Amniotic stem cell (primary cell): ENCODE measurements around the gene ENAH.

Experiments
- DNase-seq: peaks from one replicate; lab custom pipeline; 2025; lab: John Stamatoyannopoulos, UW

ENAH gene

GRCh38 chr1:225602590-225603206, 50.2 kb downstream of the ENAH start:
- no peak for DNase-seq

GRCh38 chr1:225601902-225602589, 50.9 kb downstream of the ENAH start:
- DNase-seq, result no peak

GRCh38 chr1:225598847-225599246, 54.1 kb downstream of the ENAH start:
- DNase-seq, result no peak

- DNase-seq, result no peak
Observed at GRCh38 chr1:225597926-225598575, 54.9 kb downstream of the ENAH start.

GRCh38 chr1:225596736-225597135, 56.2 kb downstream of the ENAH start:
- no peak for DNase-seq

GRCh38 chr1:225595974-225596551, 56.9 kb downstream of the ENAH start:
- no peak for DNase-seq

GRCh38 chr1:225595452-225595851, 57.5 kb downstream of the ENAH start:
- no peak for DNase-seq

- DNase-seq, result no peak
Observed at GRCh38 chr1:225593414-225593813, 59.5 kb downstream of the ENAH start.

GRCh38 chr1:225592362-225593025, 60.4 kb downstream of the ENAH start:
- no peak for DNase-seq

GRCh38 chr1:225587310-225587709, 65.6 kb downstream of the ENAH start:
- DNase-seq, result no peak

- DNase-seq, result no peak
Observed at GRCh38 chr1:225581186-225581585, 71.7 kb downstream of the ENAH start.

- DNase-seq, result no peak
Observed at GRCh38 chr1:225580238-225581099, 72.5 kb downstream of the ENAH start.

- DNase-seq, result no peak
Observed at GRCh38 chr1:225578251-225578977, 74.5 kb downstream of the ENAH start.

- no peak for DNase-seq
Observed at GRCh38 chr1:225577241-225577640, 75.7 kb downstream of the ENAH start.

- no peak for DNase-seq
Observed at GRCh38 chr1:225573216-225573615, 79.7 kb downstream of the ENAH start.

- DNase-seq, result no peak
Observed at GRCh38 chr1:225572422-225572821, 80.5 kb downstream of the ENAH start.

GRCh38 chr1:225567789-225568188, 85.1 kb downstream of the ENAH start:
- DNase-seq, result no peak

GRCh38 chr1:225565847-225566246, 87.1 kb downstream of the ENAH start:
- no peak for DNase-seq

- no peak for DNase-seq
Observed at GRCh38 chr1:225561675-225562074, 91.2 kb downstream of the ENAH start.

GRCh38 chr1:225559902-225560301, 93.0 kb downstream of the ENAH start:
- no peak for DNase-seq

- DNase-seq, result no peak
Observed at GRCh38 chr1:225559326-225559725, 93.6 kb downstream of the ENAH start.
